ENCODE results near the gene BIVM. TPM values are rescaled to one million over a fixed set of nuclear protein-coding genes. Genes with fewer than 3 reads are reported as not detected.
A peak's percentile ranks its signal among the peaks of the same experiment; 100 is the strongest.

Gene BIVM
- polyA plus RNA-seq, 2 of the 4 experiments (the other 2 are of a cell fraction): 7.4 to 14.7 TPM

GRCh38 chr13:102793611-102794355 is 5.1 kb upstream of the BIVM start:
- TF ChIP-seq NR3C1 (IDR thresholded peaks at IDR 0.05): no peak
- no peak for TF ChIP-seq BHLHE40 (IDR thresholded peaks at IDR 0.05; ENCODE audit: low read depth, low read length)
- no peak for TF ChIP-seq ZSCAN20 (CRISPR knock-in tag; IDR thresholded peaks at IDR 0.05)
- TF ChIP-seq CBX8 (IDR thresholded peaks at IDR 0.05): no peak
- no peak for TF ChIP-seq MYC (IDR thresholded peaks at IDR 0.05; ENCODE audit: borderline replicate concordance, low read length)
- TF ChIP-seq MAZ (IDR thresholded peaks at IDR 0.05; ENCODE audit: borderline replicate concordance, low read depth, low read length): no peak
- TF ChIP-seq HES2 (IDR thresholded peaks at IDR 0.05): no peak
- no peak for TF ChIP-seq TP53 (CRISPR knock-in tag; IDR thresholded peaks at IDR 0.05)
- TF ChIP-seq ZFP36 (IDR thresholded peaks at IDR 0.05; ENCODE audit: borderline replicate concordance, partially characterized antibody): no peak
- TF ChIP-seq JUNB (IDR thresholded peaks at IDR 0.05): no peak
- TF ChIP-seq HOXB13 (CRISPR knock-in tag; IDR thresholded peaks at IDR 0.05; ENCODE audit: low read depth): no peak
- no peak for DNase-seq (ENCODE audit: low read depth in 1 of 2, low spot score in 1 of 2)
- H3K4me3 ChIP-seq: no peak overlapping the region
- CTCF ChIA-PET: no interaction called here
- H3K27ac ChIP-seq: no peak overlapping the region
- no peaks in the 10 kb centered on the region for H3K9me3 ChIP-seq
- H3K4me1 ChIP-seq: peaks cover 7% of the 10 kb centered on the region; the same call in 1 of the 3 replicates
- WGBS (ENCODE audit: missing lambda C conversion rate): 90% methylated on average over 9 of the region's 9 CpGs
- H3K4me2 ChIP-seq: no peak overlapping the region
- POLR2A ChIA-PET: no interaction called here
- ATAC-seq: no peak
- FAIRE-seq: no peak

- no peaks in the 10 kb centered on the region for H3K9me3 ChIP-seq
- peak overlapping the region; percentile 88 to 98 for H3K27ac ChIP-seq
- H3K4me2 ChIP-seq: peak overlapping the region; percentile 92
- 6% methylated on average over 15 of the region's 69 CpGs for WGBS (ENCODE audit: missing lambda C conversion rate)
- ChIA-PET POLR2A (interaction anchor here (1.7 to 2.4 kb wide), 2 partner anchors 26 to 46 kb away, joined by 9 to 11 read pairs; partner anchors contain the start of genes ERCC5 and TEX30), CTCF (interaction anchor here (0.6 to 3.4 kb wide), 16 partner anchors 10 to 225 kb away, joined by 3 to 15 read pairs (median 4); partner anchors contain the start of gene ERCC5)
- FAIRE-seq (no peak), DNase-seq (ENCODE audit: low read depth in 1 of 2, low spot score in 1 of 2) (peak; percentile 6 to 25), ATAC-seq (peak; percentile 57 to 68)
- peak overlapping the region; percentile 83 for H3K4me3 ChIP-seq
- TF ChIP-seq E2F6 (IDR thresholded peaks at IDR 0.05; ENCODE audit: borderline replicate concordance, low read depth) (no peak), ZFP36 (IDR thresholded peaks at IDR 0.05; ENCODE audit: borderline replicate concordance, partially characterized antibody) (no peak), ZC3H11A (IDR thresholded peaks at IDR 0.05) (no peak), PHF8 (IDR thresholded peaks at IDR 0.05; ENCODE audit: borderline replicate concordance, low read depth) (peak; percentile 13; the same call in 1 of the 2 replicates), ZSCAN20 (CRISPR knock-in tag; IDR thresholded peaks at IDR 0.05) (no peak), ZNF302 (CRISPR knock-in tag; IDR thresholded peaks at IDR 0.05) (no peak), SMC3 (IDR thresholded peaks at IDR 0.05) (no peak), RCOR1 (IDR thresholded peaks at IDR 0.05; ENCODE audit: low read depth, low read length) (no peak), POLR2AphosphoS2 (conservative IDR thresholded peaks at IDR 0.05; ENCODE audit: low read length) (no peak)
- peaks cover 7% of the 10 kb centered on the region; the same call in 1 of the 3 replicates for H3K4me1 ChIP-seq
These were observed 666 bp downstream of the BIVM start for GRCh38 chr13:102799426-102800144.

- DNase-seq (ENCODE audit: low read depth in 1 of 2, low spot score in 1 of 2) (peak; percentile 68 to 76), ATAC-seq (peak; percentile 88 to 91), FAIRE-seq (no peak)
- 17% methylated on average over 17 of the region's 81 CpGs for WGBS (ENCODE audit: missing lambda C conversion rate)
- Histone ChIP-seq H3K4me2 (peak overlapping the region; percentile 92), H3K27ac (peak overlapping the region; percentile 88 to 98), H3K4me3 (peak overlapping the region; percentile 83), H3K4me1 (peaks cover 7% of the 10 kb centered on the region; the same call in 1 of the 3 replicates), H3K9me3 (no peaks in the 10 kb centered on the region)
- ChIA-PET POLR2A (interaction anchor here (1.7 to 2.4 kb wide), 2 partner anchors 27 to 45 kb away, joined by 9 to 11 read pairs; partner anchors contain the start of genes ERCC5 and TEX30), CTCF (interaction anchor here (0.6 to 3.4 kb wide), 19 partner anchors 10 to 225 kb away, joined by 3 to 15 read pairs (median 4); partner anchors contain the start of gene ERCC5)
- TF ChIP-seq RAD21 (conservative IDR thresholded peaks at IDR 0.05 in 1 of 2, IDR thresholded peaks at IDR 0.05 in 1 of 2): peak in 1 of 2 experiments; percentile 29; a peak in 1 of 5 replicates
- peak; percentile 40; the same call in 1 of the 3 replicates for TF ChIP-seq SMC3 (IDR thresholded peaks at IDR 0.05)
- TF ChIP-seq POLR2A (IDR thresholded peaks at IDR 0.05; ENCODE audit: low read length): peak; percentile 38
- TF ChIP-seq JUN (IDR thresholded peaks at IDR 0.05): peak in 1 of 2 experiments; percentile 36; a peak in 1 of 5 replicates
- TF ChIP-seq NFE2L2 (conservative IDR thresholded peaks at IDR 0.05; ENCODE audit: low read length): no peak
- TF ChIP-seq MAX (IDR thresholded peaks at IDR 0.05): peak; percentile 71
- TF ChIP-seq CTCF (IDR thresholded peaks at IDR 0.05): peak; percentile 57
- no peak for TF ChIP-seq EHMT2 (IDR thresholded peaks at IDR 0.05; ENCODE audit: low read depth)
These were observed 1.5 kb downstream of the BIVM start for GRCh38 chr13:102800145-102801041.

Measured in A549 (cell line).